K562 (cell line): Measurements from ENCODE around the gene SIM1. TPM values are rescaled to one million over a fixed set of nuclear protein-coding genes. Genes with fewer than 3 reads are reported as not detected.

Experiments used
- ATAC-seq: fragments of 200-7000 bp; cut with Tn5 transposase; 3 replicates; pipeline ENCODE4 v1.9.1; 2020; ENCODE audit warnings: moderate library complexity
- BruUV-seq: library from RNA; stranded (reverse); fragments of 400-500 nt; replicated peaks from 2 replicates; lab custom pipeline; 2021; lab: Mats Ljungman, UMichigan
- CTCF ChIA-PET: fragments of 300-600 bp; formaldehyde crosslinking; extraction: SDS; loops from one replicate; lab custom pipeline; 2021; ENCODE audit warnings: low intra/inter-chr PET ratio; lab: Yijun Ruan, JAX
- POLR2A ChIA-PET: fragments of 300-600, 350-650 bp; sonication (Branson Sonifier 250); formaldehyde crosslinking; extraction: SDS; loops from one replicate; lab custom pipeline; 2021; ENCODE audit warnings: antibody characterized with exemption, inconsistent platforms; lab: Yijun Ruan, JAX
- DNase-seq, 4 experiments: peaks; one replicate each; pipeline versions ENCODE4 v3.0.0 to v3.0.0-alpha.2; 2011 to 2018; ENCODE audit warnings: low spot score in 3 of 4, mixed read lengths in 3 of 4; ENCODE audit errors: extremely low read depth in 1 of 4
- FAIRE-seq: peaks from 2 replicates; lab custom pipeline; 2011; peaks lifted over from hg19 to GRCh38; lab: Jason Lieb, UNC
- H2AFZ ChIP-seq: 2 replicates; pipeline ENCODE4 v1.6.0; 2011; ENCODE audit warnings: low read depth, low read length, control low read depth, inconsistent platforms
- H3K27ac ChIP-seq: fragments of 200-600 bp; 3 replicates; pipeline ENCODE4 v1.8.0; 2011; ENCODE audit warnings: low read depth, mild to moderate bottlenecking, control low read depth, inconsistent platforms, low read length, moderate library complexity, mixed read lengths; ENCODE audit errors: extremely low read depth
- H3K27me3 ChIP-seq, 2 experiments: fragments of 300-600 bp in 1 of 2; 2 replicates in 1 of 2; 3 replicates in 1 of 2; pipeline versions ENCODE4 v1.6.0 to v1.8.0; 2011; ENCODE audit warnings: inconsistent platforms in 2 of 2, low read length in 2 of 2, mild to moderate bottlenecking in 1 of 2, mixed read lengths in 1 of 2, moderate library complexity in 1 of 2; ENCODE audit not compliant: control insufficient read depth in 2 of 2, insufficient read depth in 2 of 2
- H3K36me3 ChIP-seq: fragments of 300-600 bp; 3 replicates; pipeline ENCODE4 v1.8.0; 2011; ENCODE audit warnings: mild to moderate bottlenecking, low read length, inconsistent platforms; ENCODE audit not compliant: control insufficient read depth, insufficient read depth
- H3K4me1 ChIP-seq, 2 experiments: fragments of 200-600 bp in 1 of 2; replicated peaks in 1 of 2; 2 replicates in 1 of 2; 3 replicates in 1 of 2; pipeline versions ENCODE4 v1.5.1 to v1.8.0; 2011; ENCODE audit warnings: inconsistent platforms in 2 of 2, low read length in 2 of 2, mild to moderate bottlenecking in 1 of 2, mixed read lengths in 1 of 2, moderate library complexity in 1 of 2; ENCODE audit not compliant: control insufficient read depth in 2 of 2, insufficient read depth in 2 of 2
- H3K4me2 ChIP-seq: 2 replicates; pipeline ENCODE4 v1.6.1; 2011; ENCODE audit warnings: low read length, control low read depth, inconsistent platforms, mixed read lengths; ENCODE audit not compliant: insufficient read depth
- H3K4me3 ChIP-seq: fragments of 200-600 bp; sonication (generic), shearing (Covaris generic); 2 replicates; pipeline ENCODE4 v1.5.1; 2016; ENCODE audit warnings: control low read depth, inconsistent platforms
- H3K79me2 ChIP-seq: fragments of 200-600 bp; 3 replicates; pipeline ENCODE4 v1.8.0; 2011; ENCODE audit warnings: low read length, inconsistent platforms; ENCODE audit not compliant: control insufficient read depth, insufficient read depth
- H3K9ac ChIP-seq, 2 experiments: 2 replicates each; pipeline versions ENCODE4 v1.6.0 to v1.6.1; 2011; ENCODE audit warnings: low read depth in 2 of 2, low read length in 2 of 2, control low read depth in 1 of 2, inconsistent platforms in 1 of 2, mild to moderate bottlenecking in 1 of 2, mixed read lengths in 1 of 2; ENCODE audit not compliant: insufficient read depth in 1 of 2
- H3K9me1 ChIP-seq: one replicate; pipeline ENCODE4 v1.6.0; 2011; ENCODE audit warnings: inconsistent platforms, mild to moderate bottlenecking, low read length, moderate library complexity; ENCODE audit not compliant: control insufficient read depth, insufficient read depth
- H3K9me3 ChIP-seq: replicated peaks from 2 replicates; pipeline ENCODE4 v1.5.1; 2011; ENCODE audit warnings: low read depth, low read length, inconsistent platforms; ENCODE audit not compliant: control insufficient read depth, insufficient read depth
- H4K20me1 ChIP-seq: replicated peaks from 2 replicates; pipeline ENCODE4 v1.6.1; 2011; ENCODE audit warnings: low read length, inconsistent platforms, mixed read lengths; ENCODE audit not compliant: control insufficient read depth, insufficient read depth
- BRF2 ChIP-seq: IDR thresholded peaks from 3 replicates; pipeline ENCODE4 v1.6.1; 2011; ENCODE audit warnings: borderline replicate concordance, mild to moderate bottlenecking; ENCODE audit not compliant: insufficient read length, insufficient read depth
- CEBPZ ChIP-seq: fragments of 150-350 bp; IDR thresholded peaks from 2 replicates; pipeline ENCODE4 v1.6.1; 2014; ENCODE audit warnings: low read depth, mild to moderate bottlenecking, low read length, borderline replicate concordance
- FOSL1 ChIP-seq: fragments of 200-800 bp; sonication (Bioruptor generic); conservative IDR thresholded peaks from 2 replicates; pipeline ENCODE4 v1.6.1; 2016; ENCODE audit warnings: missing genetic modification characterization, missing compliant biosample characterization
- FOXK2 ChIP-seq, 2 experiments: fragments of 450-650 bp; IDR thresholded peaks in 1 of 2; conservative IDR thresholded peaks in 1 of 2; 2 replicates each; pipeline ENCODE4 v1.6.1; 2016; ENCODE audit warnings: low read depth in 2 of 2, mild to moderate bottlenecking in 1 of 2
- HNRNPLL ChIP-seq: fragments of 200-400 bp; formaldehyde crosslinking; IDR thresholded peaks from 2 replicates; pipeline ENCODE4 v1.6.1; 2017; ENCODE audit warnings: low read length, low read depth, mild to moderate bottlenecking; ENCODE audit not compliant: poor library complexity, severe bottlenecking
- KLF10 ChIP-seq: fragments of 250-450 bp; sonication (Bioruptor Pico); IDR thresholded peaks from 2 replicates; pipeline ENCODE4 v1.6.1; 2021; ENCODE audit warnings: matching md5 sums
- MAFK ChIP-seq: IDR thresholded peaks from 2 replicates; pipeline ENCODE4 v1.6.1; 2011; ENCODE audit warnings: low read length, improper control_type of control experiment
- MEF2D ChIP-seq: conservative IDR thresholded peaks from 2 replicates; pipeline ENCODE4 v1.6.1; 2016; ENCODE audit warnings: low read depth, missing genetic modification characterization, missing compliant biosample characterization
- NFRKB ChIP-seq: fragments of 450-650 bp; IDR thresholded peaks from 2 replicates; pipeline ENCODE4 v1.6.1; 2016; ENCODE audit warnings: low read depth
- PHB ChIP-seq: fragments of 250-450 bp; sonication (Bioruptor Pico); IDR thresholded peaks from 2 replicates; pipeline ENCODE4 v1.5.0; 2021
- SETDB1 ChIP-seq: IDR thresholded peaks from one replicate; pipeline ENCODE4 v1.6.1; 2012; ENCODE audit warnings: low read length, control low read depth, inconsistent platforms
- SRSF7 ChIP-seq: fragments of 200-400 bp; formaldehyde crosslinking; optimal IDR thresholded peaks from 2 replicates; pipeline ENCODE3; 2017; ENCODE audit warnings: mild to moderate bottlenecking, low read depth, low read length
- USF2 ChIP-seq: sonication (generic); formaldehyde crosslinking; IDR thresholded peaks from 2 replicates; pipeline ENCODE4 v1.5.0; 2020; ENCODE audit warnings: missing genetic modification reagents
- ZC3H11A ChIP-seq: IDR thresholded peaks from 2 replicates; pipeline ENCODE4 v1.6.1; 2012; ENCODE audit warnings: low read depth, low read length, improper control_type of control experiment
- ZNF174 ChIP-seq: fragments of 250-450 bp; sonication (Bioruptor Pico); IDR thresholded peaks from 2 replicates; pipeline ENCODE4 v1.4.0; 2020; ENCODE audit warnings: mild to moderate bottlenecking
- ZNF398 ChIP-seq: fragments of 250-450 bp; sonication (Bioruptor Pico); IDR thresholded peaks from 2 replicates; pipeline ENCODE4 v1.8.0; 2021; ENCODE audit warnings: moderate library complexity, mild to moderate bottlenecking, inconsistent platforms
- ZNF431 ChIP-seq: sonication (generic); formaldehyde crosslinking; IDR thresholded peaks from 2 replicates; pipeline ENCODE4 v1.8.0; 2022; ENCODE audit warnings: mild to moderate bottlenecking, missing genetic modification reagents
- ZZZ3 ChIP-seq: fragments of 450-650 bp; IDR thresholded peaks from 2 replicates; pipeline ENCODE4 v1.6.1; 2016; ENCODE audit warnings: antibody characterized with exemption, mild to moderate bottlenecking, moderate library complexity
- WGBS: fragments of 100-300 bp; shearing (Covaris generic); methylation state at CpG from one replicate; pipeline ENCODE4 v1.1.6; 2016; ENCODE audit warnings: low coverage, mixed read lengths; ENCODE audit not compliant: insufficient coverage; ENCODE audit errors: missing lambda C conversion rate; 5-methylcytosine and 5-hydroxymethylcytosine counted together
- in situ Hi-C: fragments of 300-500 bp; cut with MboI; formaldehyde crosslinking; loops from 4 replicates; pipeline ENCODE4 v1.15.0; 2018; ENCODE audit warnings: inconsistent platforms, mixed read lengths
- intact Hi-C: fragments of 100-400 bp; cut with micrococcal nuclease; formaldehyde crosslinking; loops from 2 replicates; pipeline ENCODE4 v1.14.2; 2022
- polyA plus RNA-seq, 8 experiments: library from polyadenylated mRNA; depleted of rRNA in 4 of 8; stranded (reverse) in 5 of 8; unstranded in 3 of 8; fragments of >200 nt; fragmentation: Nextera tagmentation in 2 of 8; fragmentation: Illumina TruSeq in 1 of 8; extraction: Ambion mirVana in 2 of 8; extraction: Trizol in 1 of 8; gene quantifications; 2 replicates each; pipeline versions ENCODE4 v1.2.1 to v1.2.3, GENCODE V29; 2011 to 2014; ENCODE audit warnings: inconsistent platforms in 1 of 8, missing spikeins in 1 of 8
- total RNA-seq, 7 experiments: library from RNA; depleted of rRNA in 6 of 7; stranded (reverse); fragments of >200 nt in 6 of 7; fragmentation: Illumina TruSeq in 2 of 7; extraction: Trizol in 2 of 7; gene quantifications; 2 replicates each; pipeline versions ENCODE4 v1.2.1 to v1.2.3, GENCODE V29; 2011 to 2021; ENCODE audit warnings: low replicate concordance in 1 of 7

SIM1 gene
- total and polyA plus RNA-seq, 9 of the 15 experiments (the other 6 are each of a cell fraction or from before 2014, with no cell fraction given): not detected

GRCh38 chr6:100379386-100379785 is 85.3 kb downstream of the SIM1 start:
- Histone ChIP-seq H3K4me2 (no peak overlapping the region), H3K79me2 (no peaks in the 10 kb centered on the region), H3K9me3 (no peaks in the 10 kb centered on the region), H2AFZ (no peak overlapping the region), H3K4me3 (no peak overlapping the region), H3K27me3 (peaks cover 0 to 11% of the 10 kb centered on the region in 2 experiments; a peak in 3 of 5 replicates), H3K36me3 (no peaks in the 10 kb centered on the region), H4K20me1 (no peaks in the 10 kb centered on the region), H3K9me1 (no peaks in the 10 kb centered on the region), H3K4me1 (no peaks in the 10 kb centered on the region), H3K9ac (no peak overlapping the region), H3K27ac (no peak overlapping the region)
- no TSS peak for BruUV-seq
- POLR2A ChIA-PET: no interaction called here
- intact Hi-C loops: no loop called here
- WGBS: 0% methylated on average over 3 of the region's 3 CpGs
- in situ Hi-C loops: no loop called here
- ATAC-seq (no peak), FAIRE-seq (no peak), DNase-seq (no peak)
- CTCF ChIA-PET: no interaction called here
- TF ChIP-seq ZNF398 (CRISPR knock-in tag) (no peak), ZNF174 (CRISPR knock-in tag) (no peak), ZC3H11A (no peak), PHB (CRISPR knock-in tag) (no peak), MEF2D (tag) (no peak), SRSF7 (no peak), KLF10 (no peak), FOXK2 (conservative IDR thresholded peaks at IDR 0.05 in 1 of 2, IDR thresholded peaks at IDR 0.05 in 1 of 2; ENCODE audit: low read depth in 2 of 2) (no peak), CEBPZ (no peak), USF2 (CRISPR knock-in tag) (no peak), HNRNPLL (no peak), ZNF431 (CRISPR knock-in tag) (no peak), ZZZ3 (no peak), NFRKB (no peak), MAFK (no peak), FOSL1 (tag) (no peak), SETDB1 (no peak), BRF2 (no peak)
